Left forelimb (tissue), 1 donor: Measurements from ENCODE around the gene NR1D1.

Experiments
- DNase-seq: peaks from one replicate; pipeline ENCODE4 v3.0.0-alpha.2; 2018; ENCODE audit warnings: low spot score

Gene NR1D1

DNA sequence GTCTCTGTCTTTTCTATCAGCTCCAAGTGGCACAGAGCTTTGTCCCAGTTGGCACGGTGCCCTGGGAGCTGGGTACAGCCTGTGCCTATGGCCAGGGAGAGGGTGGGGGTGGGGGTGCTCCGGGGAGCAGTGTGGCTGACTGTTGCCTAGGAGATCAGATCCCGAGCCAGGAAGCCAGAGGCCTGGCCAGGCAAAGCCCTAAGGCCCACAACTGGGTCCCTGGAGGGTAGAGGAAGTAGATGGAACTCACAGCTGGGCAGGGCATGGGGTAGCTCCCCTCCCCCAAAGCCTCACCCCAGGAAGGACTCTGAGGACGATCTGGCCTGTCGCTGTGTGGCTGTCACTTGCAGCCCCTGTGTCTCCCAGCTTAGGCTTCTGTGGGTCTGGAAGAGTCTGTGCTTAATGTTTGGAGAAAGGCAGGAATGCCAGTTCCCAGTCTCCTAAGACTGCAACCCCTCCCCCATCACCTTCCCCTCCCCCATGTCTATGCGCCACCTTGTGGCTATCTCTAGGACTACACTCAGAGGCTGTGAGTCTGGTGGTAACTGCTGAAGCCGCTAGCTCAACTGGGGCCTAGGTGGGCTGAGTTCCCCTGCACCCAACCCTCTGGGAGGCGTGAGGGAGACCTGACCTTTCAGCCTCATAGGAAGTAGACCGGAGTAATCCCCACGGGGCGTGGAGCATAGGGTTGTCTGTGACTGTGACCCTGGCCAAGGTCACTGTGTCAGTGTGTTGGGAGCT, 25.0 kb downstream of the NR1D1 start:
- DNase-seq: peak; percentile 74

DNA sequence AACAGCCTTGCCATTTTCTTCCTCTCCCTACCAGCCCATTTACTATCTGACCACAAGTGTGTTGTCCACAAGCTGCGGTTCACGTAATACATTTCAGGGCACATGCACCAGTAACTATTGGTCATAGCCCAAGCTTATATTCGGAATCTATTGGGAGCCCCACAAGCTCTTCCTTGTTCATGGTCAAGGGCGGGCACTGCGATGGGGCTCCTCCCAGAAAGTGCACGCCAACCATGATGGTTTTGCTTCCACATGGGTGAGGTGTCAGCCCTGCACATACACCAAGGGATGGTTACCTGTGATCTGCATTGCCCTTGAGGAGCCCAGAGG, 25.6 kb downstream of the NR1D1 start:
- no peak for DNase-seq

- DNase-seq: no peak
These were observed 26.2 kb downstream of the NR1D1 start for GRCh38 chr17:40074175-40074512.

DNA sequence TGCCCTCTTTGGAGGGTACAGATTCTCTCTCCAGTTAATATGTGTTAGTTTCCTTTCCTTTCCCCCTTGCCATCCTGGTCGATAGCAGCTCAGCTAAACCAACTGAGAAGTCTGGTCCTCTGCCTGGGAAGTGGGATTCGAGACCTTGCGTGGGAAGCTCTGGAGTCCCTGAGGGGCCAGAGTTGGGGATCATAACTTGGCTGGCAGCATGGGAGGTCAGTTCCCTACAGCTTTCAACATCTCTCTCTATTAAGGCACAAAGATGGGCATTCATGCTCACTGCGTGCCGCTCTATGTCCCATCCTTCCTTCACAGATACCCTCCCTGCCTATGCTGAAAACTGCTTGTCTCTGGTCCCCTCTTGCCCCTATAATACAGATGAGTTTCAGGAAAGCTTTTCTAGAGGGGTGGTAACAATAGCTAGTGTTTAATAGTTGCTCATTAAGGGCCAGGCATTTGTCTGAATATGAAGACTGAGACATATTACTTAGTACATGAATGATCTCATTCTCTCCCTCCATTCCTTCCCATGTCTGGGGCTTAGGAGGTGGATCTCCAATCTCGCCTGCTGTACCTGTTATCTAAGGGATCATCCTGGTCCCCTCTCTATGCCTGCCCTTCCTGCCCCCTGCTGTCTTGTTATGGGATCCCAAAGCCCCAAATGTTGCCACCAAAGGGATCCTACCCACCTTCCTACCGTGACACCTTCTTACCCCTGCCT, 26.8 kb downstream of the NR1D1 start:
- no peak for DNase-seq

DNA sequence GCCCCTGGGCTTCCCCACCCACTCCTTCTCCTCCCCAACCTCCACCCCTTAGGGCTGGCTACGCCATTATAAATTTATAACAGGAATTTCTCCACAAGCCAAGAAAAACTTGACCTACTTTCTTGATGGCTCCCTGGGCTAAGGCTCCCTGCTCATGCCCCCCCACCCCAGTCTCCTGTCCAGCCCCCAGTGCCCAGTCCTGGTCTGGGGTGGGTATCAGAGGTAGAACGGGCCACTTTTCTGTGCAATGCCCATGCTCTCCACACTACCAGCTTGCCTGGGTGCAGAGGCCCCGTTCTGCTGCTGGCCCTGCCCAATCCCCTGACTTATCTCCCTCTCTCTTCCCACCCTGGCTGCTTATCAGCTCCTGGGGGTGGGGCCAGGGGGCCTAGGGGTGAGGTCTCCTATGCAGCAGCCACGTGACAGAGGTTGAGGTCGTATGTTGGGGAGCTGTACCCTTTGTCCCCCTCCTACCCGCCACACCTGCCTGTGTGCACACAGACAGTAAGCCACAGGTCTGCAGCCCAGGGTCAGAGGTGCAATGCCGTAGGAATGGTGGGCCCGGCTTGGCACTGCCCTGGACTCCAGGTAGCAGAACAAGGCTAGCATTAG, 27.5 kb downstream of the NR1D1 start:
- DNase-seq: no peak

DNA sequence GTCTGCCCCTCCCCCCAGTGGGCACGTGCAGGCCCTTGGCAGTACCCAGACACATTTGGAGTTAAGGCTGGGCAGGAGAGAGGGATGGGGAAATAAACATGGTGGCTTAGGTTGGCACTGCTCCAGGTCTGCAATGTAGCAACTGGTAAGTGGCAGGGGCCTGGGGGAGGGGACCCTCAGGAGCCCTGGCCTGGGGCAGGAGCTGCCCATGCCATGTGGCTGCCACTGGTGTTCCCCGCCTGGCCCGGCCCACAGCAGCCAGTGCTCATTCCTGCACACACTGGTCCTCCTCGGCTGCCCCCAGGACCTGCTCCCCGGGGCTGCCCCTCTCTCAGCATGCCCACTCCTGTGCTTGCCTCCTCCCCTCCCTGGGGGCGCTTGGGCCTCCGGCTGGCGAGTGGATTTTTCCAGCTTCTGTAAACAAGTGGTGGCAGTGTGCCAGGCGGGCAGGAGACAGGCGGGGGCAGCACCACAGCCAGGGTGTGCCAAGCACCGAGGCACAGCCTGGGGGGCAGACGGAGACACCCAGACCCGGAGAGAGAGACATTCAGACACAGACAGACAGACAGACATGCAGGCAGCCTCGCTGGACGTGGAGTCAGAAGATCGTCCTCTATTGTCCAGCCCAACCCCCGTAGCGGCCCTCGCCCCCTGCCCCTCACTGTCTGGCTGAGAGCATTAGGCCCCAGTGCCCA, 28.2 kb downstream of the NR1D1 start:
- DNase-seq: no peak

DNA sequence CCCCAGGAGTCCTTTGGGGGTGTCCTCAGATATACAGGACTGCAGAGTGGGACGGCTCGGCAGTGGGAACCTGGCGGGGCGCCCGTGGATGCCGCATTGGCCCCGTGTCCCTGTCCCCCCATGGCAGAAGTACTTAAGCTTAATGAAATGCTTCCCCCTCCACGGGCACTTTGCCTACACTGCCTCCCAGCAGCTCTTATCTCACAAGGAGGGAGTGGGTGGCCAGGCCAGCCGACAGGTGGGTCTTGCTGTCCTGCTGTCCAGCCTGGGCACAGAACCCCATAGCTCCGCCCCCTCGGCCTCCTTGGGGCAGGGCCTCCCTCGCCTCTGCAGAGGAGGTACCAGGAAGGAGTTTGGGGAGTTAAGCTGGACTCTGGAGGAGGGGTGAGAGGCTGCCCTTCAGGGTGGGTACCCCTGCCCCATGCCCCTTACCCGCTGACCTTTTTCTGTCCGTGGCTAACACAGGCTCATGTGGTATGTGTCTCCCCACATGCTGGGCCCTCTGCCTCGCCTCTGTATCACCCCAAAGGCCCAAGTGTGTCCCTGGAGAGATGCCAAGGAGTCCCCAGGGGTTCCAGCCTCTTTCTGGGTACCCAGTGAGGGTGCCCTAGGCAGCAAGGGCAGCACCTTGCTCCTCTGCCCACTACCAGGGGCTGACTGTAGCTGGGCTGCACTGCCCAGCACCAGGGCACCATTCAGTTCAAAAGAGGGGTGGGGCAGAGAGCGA, 28.9 kb downstream of the NR1D1 start:
- DNase-seq: no peak

DNA sequence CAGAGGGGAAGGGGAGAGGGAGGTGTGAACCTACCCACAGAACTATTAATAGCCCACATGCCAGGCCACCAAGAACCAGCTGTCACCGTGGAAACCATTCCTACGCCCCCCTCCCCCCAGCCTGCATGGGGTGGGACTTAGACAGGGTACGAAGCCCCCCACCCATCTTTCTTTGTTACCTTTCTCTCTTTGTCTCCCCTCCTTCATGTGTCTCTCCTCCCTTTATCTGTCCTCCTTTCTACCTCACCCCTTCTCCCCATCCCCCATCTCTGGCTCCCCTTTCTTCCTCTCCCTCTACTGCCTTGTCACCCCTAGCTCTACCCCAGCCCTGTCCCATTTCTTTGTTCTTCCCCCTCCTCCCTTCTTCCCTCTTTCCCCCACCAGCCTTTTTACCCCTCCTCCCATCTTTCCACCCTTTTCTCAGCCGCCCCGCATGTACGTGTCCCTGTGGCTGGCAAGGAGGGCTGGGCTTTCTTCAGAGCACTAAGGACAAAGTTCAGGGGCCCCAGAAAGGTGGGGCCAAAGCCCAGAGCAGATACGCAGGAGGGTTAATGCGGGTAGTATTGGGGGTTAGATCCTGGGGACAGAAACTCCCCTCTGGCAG, 29.6 kb downstream of the NR1D1 start:
- no peak for DNase-seq

DNA sequence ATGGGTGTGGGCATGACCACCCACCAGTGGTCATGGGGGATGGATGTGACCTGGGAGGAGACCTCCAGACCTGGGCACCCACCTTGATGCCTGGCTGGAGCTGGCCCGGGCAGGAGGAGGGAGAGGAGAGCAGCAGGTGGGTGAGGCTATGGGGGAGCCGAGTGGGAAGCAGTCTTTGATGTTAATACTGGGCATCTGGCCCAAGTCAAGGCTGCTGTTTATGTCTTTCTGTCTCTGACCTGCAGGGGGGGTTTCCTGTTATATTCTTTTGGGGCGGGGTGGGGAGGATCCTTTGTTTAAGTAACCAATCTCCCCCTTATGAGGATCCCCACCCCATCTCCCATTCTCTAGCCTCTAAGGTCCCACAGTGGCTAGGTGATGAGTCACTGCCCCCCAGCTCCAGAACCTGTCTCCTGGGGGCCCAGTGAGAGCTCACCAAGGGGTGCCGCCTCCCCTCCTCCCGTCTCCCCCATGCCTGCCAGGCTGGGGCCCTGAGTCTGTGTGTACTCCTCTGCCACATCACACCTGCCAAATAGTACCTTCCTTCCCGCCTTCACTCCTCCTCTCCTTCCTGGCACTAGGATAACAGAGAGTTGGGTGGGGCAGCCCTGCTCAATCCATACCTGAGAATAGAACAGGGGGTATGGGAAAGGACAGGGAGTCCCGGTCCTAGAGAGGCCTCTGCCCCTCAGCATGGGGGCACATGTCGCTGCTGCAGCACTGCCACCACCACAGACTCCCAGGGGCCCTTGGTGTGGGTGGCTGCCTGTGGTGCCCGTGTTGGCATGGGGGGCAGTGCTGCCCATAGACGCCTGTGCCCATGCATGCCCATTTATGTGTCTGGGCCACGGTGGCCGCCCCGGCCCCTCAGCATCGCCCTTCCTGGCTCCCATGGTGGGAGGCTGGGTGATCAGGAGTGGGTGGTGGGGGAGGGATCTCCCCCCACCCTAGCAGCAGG, 30.4 kb downstream of the NR1D1 start:
- no peak for DNase-seq

DNA sequence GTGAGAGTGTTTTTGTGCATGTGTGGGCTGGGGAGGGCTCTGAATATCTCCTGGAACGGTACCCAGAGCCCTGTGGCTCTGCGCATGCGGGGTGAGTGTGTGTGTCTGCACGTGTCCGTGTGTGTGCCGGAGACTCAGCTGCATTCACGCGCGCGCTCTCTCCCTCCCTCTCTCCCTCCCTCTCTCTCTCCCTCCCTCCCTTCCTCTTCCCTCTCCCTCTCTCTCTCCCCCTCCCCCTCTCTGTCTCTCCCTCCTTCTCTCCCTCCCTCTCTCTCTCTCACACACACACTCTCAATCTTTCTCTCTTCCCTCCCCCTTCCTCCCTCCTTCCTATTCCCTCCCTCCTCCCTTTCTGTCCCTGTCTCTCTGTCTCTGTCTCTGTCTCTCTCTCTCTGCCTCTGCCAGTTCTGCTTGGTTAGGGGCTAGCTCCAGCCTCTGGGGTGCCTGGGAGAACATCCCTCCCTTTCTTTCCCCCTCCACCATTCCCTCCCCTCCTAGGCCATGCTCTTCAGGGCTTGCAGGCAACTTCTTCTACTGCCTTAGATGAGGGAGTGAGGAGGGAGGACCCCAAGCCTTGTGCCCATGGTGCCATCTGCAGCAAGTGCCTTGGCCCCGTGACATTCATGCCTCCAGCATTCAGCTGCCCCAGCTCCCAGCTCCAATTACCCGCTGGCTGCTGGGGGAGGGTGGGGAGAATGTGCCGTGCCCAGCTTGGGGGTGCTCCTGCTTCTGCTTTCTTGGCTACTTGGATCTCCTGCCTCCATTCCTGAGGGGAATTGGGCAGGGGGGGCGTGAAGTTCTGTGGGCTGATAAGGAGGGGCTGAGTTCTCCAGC, 31.3 kb downstream of the NR1D1 start:
- DNase-seq: peak; percentile 91

- DNase-seq: no peak
These were observed 31.8 kb downstream of the NR1D1 start for GRCh38 chr17:40068584-40068916.

DNA sequence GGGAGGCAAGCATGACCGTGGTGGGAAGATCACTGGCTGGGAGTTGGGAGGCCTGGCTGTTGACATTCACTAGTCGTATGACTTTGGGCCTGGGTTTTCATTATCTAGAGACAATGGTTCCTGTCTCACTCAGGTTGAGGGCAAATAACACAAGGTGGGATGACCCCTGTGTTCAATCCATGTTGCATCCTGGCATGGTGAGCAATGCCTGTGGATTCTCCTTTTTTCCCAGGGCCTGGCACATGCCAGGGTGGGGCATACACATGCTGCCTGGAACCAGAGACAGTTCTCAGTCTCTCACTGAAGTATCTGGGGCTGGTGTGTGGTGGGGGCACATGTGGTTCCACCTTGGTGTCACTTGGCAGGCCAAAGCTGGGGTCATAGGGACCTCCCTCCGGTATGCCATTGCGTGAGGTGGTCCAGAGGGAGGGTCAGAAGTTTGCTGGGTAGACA, 32.2 kb downstream of the NR1D1 start:
- DNase-seq: no peak

- DNase-seq: no peak
These were observed 32.7 kb downstream of the NR1D1 start for GRCh38 chr17:40067710-40068109.

GRCh38 chr17:40065769-40066510, 34.4 kb downstream of the NR1D1 start:
- DNase-seq: no peak

DNA sequence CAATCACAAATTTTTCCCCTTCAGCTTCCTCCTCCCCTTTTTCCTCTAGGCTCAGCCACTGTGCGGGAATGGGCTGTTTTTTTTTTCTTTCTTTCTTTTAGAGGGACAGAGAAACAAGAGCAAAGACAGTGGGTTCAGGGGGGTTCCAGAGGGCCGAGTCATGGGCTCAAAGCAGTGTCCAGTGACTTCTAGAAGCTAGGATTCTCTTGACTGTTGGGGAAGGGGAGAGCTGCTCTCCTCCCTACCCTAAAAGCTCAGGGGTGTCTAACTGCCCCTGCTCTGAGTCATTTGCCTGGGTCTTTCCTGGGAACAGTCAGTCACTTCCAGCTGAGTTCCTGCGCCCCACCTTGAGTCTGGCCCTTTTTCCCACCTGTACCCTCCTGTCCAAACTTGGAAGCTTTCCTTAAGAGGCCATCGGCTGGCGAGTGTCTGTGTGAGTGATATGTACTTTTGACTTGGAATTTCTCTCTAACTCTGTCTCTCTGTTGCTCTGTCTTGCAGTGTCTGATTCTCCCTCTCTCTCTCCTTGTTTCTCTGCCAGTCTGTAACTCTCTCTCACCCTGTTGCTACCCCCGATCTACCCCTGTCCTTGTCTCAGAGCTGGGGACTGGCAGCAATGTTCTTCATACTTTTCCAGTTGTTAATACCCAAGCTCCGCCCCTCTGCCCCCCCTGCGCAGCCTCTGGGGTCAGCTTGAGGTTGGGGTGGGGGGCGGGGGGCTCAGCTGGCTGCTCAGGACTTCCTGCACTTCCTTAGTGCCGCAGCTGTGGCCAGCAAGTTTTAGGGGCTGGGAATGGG, 35.2 kb downstream of the NR1D1 start:
- no peak for DNase-seq

DNA sequence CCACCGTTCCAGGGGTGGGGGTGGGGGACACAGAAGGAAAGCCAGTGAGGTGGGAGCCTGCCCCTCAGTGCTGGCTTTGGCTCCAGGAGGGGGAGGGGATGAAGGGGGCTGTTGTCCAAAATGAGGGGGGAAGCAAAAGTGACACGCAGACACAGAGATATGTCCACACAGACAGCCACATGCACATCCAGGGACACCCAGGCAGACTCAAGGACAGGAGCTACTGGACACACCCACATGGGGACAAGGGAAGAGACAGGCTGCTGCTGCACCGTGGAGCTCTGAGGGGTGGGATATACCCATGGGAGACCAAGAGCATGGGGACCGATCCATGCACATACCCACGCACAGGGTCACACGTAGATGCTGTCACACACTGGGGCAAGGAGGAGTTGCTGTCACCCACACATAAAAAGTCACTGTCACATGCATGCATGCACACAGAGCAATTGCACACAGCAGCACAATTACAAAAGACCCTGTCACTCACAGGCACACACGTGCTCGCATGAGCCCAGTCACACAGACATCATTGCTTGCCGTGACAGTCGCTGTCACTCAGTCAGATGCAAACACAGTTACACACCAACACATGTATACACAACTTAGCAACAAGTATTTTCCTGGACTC, 36.4 kb downstream of the NR1D1 start:
- DNase-seq: no peak

DNA sequence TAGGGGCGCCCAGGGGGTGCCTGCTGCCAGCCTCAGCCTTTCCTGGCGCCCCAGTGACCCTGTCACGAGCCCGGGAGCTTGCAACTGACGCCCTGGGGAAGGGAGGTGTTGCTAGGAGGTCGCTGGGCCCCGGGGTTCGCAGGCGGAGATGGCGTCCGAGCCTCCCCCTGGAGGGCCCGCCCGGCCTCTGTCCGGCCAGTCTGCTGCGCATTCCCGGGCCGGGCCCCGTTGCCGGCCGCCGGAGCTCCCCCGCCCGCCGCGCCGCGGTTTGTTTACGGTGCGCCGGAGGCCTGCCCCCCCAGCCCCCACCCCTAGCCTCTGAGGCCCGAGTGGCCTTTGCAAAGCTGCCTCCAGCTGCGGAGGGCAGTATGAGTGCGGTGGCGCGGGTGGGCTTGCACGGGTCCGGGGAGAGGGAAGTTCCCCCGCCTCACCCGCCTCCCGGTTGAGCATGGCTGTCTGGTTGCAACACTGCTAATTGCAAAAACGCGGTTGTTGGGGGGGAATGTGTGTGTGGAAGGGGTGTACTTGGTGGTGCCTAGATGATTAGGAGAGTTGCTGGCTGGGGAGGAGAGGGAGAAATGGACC, 37.1 kb downstream of the NR1D1 start:
- DNase-seq: no peak
